NCI-H2227 treated with DMSO at 0.1 percent for 48 hours (cell line): ENCODE results near the gene RBM33.
"Not testable (repeated sequence)": the region's sequence is repeated elsewhere in the genome, so short reads cannot be mapped to it uniquely, and the experiment has no call there.

Experiments
- DNase-seq: peaks from one replicate; lab custom pipeline; 2025; lab: John Stamatoyannopoulos, UW

Gene RBM33, protein sequence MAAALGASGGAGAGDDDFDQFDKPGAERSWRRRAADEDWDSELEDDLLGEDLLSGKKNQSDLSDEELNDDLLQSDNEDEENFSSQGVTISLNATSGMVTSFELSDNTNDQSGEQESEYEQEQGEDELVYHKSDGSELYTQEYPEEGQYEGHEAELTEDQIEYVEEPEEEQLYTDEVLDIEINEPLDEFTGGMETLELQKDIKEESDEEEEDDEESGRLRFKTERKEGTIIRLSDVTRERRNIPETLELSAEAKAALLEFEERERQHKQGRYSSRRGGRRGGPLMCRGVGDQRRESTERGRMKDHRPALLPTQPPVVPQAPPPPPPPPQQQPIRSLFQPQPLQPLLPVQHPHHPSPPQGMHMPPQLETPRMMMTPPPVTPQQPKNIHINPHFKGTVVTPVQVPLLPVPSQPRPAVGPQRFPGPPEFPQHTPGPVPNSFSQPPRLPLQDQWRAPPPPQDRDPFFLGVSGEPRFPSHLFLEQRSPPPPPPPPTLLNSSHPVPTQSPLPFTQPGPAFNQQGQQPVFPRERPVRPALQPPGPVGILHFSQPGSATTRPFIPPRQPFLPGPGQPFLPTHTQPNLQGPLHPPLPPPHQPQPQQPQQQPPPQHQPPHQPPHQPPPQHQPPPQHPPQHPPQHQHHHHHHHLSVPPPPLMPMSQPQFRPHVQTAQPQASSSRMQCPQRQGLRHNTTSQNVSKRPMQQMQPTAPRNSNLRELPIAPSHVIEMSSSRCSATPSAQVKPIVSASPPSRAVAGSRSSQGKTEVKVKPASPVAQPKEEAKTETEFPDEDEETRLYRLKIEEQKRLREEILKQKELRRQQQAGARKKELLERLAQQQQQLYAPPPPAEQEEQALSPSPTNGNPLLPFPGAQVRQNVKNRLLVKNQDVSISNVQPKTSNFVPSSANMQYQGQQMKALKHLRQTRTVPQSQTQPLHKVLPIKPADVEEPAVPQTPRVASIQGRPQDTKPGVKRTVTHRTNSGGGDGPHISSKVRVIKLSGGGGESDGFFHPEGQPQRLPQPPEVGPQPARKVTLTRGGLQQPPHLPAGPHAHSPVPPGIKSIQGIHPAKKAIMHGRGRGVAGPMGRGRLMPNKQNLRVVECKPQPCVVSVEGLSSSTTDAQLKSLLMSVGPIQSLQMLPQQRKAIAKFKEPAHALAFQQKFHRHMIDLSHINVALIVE

DNA sequence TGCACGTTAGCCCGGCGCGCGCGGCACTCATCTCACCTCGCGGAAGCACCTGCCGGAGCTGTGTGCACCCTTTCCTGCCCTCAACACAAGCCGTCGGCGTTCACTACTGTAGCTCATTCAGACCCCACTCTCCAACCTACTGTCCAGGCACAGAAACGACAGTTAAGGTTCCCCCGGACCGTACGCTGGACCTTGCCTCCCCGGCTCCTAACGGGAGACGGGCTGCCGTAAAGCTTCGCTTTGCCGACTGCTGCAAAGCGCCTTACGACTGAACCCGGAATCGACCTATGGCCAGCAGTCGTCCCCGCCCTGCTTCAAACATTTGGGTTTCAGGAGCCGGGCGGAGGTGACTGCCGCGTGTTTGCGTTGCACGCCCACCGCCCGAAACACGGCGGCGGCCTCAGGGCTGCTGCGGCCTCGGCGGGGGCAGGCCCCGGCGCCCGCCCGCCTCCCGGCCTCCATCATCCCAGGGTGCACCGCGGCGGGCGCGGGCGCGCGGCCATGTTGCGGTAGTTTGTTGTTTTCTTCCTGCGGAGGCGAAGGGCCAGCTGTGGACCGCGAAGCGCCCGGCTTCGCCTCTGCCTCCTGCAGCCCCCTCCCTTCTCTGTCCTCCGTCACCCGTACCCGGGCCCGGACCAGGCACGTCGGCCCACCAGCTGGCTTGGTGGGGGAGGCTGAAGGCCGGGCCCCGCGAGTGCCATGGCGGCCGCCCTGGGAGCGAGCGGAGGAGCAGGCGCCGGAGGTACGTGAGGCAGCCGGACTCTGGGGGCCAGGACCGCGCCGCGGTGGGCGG is at the start of gene RBM33:
Gene RBM33 (plus strand): TSS at position 484 of the 793 bp plus-strand sequence. CDS start 216 bp downstream, at position 700.
- DNase-seq = peak; percentile 87

DNA sequence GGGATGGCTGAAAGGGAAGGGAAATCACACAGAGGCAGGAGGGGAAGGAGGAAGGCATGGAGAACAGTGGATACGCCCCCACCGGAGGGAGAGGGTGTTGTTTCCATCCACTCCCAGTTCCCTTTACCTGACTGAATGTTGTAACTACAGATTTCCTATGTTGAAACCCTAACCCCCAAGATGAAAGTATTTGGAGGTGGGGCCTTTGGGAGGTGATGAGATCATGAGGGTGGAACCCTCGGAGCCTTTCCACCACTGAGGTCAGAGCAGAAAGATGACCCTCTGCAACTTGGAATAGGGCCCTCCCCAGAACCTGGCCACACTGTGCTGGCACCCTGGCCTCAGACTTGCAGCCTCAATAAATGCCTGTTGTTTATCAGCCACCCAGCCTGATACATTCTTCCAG is 49.5 kb upstream of the RBM33 start:
- no peak for DNase-seq

DNA sequence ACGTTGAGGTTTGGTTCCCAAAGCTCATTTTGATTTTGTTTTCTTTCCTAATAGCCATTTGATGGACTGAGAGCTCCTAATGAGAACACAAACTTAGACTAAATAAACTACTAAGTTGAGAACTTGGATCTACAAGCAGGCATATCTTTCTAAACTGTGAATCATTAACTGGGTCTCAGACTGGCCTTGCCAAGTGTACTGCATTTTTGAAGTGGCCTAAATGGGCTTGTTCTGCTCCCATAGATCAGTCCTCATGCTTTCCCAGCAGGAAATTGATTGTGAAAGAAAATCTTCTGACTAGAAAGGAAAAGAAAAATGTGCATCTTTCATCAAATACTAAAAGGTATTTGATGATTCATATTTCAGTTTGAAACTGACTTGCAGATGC is 46.7 kb upstream of the RBM33 start:
- DNase-seq = no peak

DNA sequence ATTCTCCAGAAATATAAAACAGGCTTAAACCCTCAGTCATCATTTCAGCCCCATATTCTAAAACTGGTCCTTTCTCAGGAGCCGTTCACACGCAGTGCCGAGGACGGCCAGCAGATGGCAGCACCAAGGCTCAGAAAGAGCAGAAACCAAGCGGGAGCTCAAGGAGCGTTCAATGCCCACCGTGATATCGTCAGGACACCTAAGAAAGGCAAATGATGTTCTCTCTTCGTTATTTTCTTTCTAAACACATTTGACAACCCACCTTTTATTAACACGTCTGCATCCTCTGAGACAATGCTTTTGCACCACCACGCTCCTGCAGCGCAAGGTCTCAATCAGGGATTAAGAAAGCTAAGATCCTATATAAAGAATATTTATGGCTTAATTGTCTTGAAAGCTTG is 45.7 kb upstream of the RBM33 start:
- peak; percentile 58 for DNase-seq

DNA sequence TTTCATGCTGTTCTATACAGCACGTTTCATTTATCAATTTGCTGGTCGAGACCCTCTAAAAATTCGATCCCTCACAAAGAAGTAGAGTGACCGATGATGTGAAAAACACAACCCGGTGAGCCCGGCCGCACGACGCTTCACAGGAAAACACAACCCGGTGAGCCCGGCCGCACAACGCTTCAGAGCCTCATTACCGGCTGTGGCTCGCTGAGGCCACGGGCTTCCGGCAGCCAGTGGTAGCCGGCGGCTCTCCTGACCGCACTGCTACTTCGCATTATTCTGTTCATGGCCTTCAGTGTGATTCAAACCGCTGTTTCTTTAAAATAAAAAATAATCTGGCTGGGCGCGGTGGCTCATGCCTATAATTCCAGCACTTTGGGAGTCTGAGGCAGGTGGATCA is 42.3 kb upstream of the RBM33 start:
- no peak for DNase-seq

DNA sequence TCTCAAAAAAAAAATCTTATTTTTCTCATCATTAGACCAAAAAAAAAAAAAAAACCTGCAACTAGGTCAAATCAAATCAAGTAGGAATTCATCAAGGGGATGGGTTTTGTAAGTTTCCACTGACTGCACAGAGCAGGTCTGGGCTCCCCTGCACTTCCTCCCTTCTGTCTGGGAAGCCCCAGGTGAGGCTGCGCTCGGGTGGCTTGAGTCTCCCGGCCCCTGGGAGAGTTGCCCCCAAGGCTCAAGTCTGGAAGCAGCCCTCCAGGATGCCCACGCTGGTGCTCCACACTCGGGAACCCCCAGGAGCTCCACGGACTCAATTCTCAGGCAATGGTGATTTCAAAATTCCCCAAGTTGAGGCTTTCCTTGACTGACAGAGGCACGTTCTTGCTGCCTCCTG is 41.7 kb upstream of the RBM33 start:
- no peak for DNase-seq

DNA sequence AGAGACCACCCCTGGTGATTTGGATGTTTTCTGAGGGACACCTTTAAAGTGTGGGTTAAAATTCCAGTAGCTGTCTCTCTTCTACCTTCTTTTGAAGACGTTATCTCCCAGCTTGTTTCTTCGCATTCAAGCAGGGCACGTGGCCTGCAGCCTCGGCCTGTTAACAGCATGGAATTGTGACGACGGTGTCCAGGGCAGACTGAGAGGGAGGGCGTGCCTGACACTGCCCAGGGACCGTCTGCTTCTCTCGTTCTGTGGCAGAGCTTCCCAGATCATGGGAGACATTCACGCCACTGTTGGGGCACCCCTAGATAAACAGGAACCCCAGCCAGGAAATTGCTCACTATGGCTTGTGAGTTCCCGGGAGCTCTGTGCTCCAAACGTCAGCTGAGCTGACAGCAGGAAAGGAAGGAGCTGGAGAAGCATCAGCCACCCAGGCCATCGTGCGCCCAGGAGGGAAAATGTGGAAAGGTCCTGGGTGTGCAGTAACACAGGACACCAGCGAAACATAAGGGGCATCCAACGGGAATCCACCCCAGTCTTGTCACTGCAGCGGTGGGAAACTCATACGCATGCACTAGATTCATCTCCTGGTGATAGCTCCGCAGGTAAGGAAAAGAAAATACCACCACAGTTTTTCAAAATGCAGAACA is 41.1 kb upstream of the RBM33 start:
- DNase-seq = no peak

DNA sequence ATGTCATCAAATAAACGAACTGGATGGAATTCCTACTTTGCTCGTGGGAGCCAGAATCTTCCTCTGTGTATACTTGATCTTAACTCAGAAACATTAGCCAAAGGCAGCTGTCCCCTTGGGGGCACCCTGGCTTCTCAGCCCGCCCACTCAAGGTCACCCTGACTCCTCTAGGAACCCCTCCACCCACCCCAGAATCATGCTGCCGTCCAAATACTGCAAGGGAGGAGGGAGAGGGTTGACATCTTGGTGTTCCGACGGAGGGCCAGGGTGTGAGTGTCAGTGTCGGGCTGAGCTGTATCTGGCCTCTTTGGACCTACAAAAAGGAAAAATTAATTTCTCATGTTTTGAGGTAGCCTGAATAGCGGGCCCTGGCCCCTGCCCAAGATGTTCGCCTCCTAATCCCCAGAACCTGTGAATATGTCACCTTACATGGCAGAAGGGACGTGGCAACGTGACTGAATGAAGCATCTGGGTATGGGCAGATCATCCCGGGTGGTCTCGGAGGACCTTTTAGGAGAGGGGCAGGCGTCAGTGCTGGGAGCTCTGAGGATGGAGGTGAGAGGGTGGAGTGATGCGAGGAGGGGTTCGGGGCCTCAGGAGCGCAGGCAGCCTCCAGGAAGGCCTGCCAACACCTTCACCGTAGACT is 40.5 kb upstream of the RBM33 start:
- DNase-seq = no peak

DNA sequence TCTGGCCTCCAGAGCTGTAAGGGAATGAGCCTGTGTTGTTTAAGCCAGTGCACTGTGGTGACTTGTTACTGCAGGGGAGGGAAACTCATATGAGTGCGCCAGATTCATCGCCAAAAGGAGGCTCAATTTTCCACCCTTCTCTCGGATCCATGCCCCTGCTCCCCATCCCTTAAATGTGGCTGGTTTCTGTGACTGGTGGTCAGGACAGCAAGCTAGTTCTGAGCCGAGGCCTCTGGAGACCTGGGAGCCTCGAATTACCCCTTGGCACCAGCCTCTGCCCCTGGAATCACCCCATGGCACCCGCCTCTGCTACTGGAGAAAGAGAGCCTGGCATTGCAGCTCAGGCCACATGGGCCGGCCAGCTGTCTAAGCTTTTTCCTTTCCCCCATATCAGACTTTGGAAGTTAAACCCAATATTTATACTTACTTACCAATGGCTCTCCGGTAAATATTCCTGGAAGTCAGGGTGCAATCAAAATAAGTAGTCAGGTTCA is 39.9 kb upstream of the RBM33 start:
- no peak for DNase-seq

DNA sequence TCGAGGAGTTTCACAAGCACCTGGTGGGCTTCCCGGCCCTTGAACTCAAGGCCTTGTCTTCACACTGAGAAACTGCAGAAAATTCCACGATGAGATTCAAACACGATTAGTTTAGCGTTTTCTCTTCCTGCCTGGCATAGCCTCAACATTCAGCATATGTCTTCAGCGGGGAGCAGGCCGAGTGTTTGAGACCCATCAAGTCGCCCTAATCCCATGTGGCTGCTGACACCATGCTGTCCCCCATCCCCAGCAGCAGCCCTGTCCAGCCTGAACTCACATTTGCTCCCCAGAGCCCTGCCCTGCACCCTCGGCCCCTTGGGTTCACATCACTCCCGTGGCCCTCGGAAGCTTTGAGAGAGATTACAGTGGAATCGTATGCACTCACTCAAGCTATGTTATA is 35.3 kb upstream of the RBM33 start:
- DNase-seq = no peak

DNA sequence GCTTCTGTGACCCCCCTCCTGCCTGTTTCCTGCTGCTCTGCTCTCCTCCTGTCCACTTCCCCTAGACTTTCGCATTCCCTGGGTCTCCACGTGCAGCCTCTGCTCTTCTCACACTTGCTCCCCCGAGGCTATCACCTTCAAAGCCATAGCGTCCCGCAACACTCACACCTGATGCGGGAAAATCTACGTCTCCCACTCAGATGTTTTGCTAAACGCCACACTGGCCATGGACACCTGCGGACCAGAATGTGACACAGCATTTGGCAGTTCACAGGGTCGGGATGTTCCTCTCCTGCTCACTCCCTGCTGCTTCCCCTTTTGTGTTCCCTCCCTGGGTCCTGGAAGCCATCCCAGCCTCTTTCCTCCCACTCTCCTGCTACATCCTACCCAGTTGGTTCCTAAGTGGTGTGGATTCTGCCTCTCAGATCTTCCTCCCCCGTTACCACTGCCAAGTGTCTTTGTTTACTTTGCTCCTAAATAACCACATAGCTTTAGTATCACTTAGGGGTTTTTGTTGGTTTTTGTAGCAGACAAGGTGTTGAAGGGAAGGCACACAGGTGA is 33.7 kb upstream of the RBM33 start:
- no peak for DNase-seq

DNA sequence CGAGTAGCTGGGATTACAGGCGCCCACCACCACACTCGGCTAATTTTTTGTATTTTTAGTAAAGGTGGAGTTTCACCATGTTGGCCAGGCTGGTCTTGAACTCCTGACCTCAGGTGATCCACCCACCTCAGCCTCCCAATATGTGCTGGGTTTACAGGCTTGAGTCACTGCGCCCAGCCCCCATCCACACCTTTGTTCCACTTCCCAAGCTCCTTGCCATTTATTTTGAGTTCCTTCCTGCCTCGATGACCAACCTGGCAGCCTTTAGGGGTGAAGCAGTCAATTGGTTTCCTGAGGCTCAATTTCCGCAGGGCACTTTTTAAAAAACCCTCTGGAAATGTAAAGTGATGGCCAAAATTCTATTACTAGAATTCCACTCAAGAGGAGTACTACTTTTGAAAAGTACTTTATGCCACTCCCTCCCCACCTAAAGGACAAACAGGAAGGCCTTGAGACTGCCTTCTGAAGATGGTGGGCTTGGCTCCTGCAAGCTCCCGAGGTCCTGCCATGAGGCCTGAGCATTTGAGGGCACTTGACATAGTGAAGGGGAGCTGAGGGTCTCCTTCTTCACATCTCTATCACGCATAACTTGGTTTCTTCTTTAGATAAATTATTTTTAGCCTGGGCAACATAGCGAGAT is 32.5 kb upstream of the RBM33 start:
- DNase-seq = no peak

DNA sequence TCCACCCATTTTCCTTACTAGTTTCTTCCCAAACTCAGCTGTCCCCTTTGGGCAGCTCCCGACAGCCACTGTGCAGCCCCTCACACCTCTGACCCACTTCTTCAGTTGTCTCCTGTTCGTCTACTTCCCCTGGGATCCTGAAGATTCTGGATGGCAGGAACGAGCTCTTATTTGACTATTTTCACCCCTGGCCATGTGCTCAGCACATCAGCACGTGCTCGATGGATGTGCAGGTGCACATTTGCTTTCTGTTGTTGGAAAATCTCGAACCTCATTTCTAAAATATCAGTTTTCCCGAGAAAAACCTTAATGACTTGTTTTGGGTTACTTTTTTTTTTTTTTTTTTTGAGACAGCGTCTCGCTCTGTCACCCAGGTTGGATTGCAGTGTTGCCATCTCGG is 31.8 kb upstream of the RBM33 start:
- DNase-seq = no peak

DNA sequence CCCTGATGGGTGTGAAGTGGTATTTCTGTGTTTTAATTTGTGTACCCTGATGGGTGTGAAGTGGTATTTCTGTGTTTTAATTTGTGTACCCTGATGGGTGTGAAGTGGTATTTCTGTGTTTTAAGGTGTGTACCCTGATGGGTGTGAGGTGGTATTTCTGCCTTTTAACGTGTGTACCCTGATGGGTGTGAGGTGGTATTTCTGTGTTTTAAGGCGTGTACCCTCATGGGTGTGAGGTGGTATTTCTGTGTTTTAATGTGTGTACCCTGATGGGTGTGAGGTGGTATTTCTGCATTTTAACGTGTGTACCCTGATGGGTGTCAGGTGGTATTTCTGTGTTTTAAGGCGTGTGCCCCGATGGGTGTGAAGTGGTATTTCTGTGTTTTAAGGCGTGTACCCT is 29.4 kb upstream of the RBM33 start:
- DNase-seq = not testable (repeated sequence)

DNA sequence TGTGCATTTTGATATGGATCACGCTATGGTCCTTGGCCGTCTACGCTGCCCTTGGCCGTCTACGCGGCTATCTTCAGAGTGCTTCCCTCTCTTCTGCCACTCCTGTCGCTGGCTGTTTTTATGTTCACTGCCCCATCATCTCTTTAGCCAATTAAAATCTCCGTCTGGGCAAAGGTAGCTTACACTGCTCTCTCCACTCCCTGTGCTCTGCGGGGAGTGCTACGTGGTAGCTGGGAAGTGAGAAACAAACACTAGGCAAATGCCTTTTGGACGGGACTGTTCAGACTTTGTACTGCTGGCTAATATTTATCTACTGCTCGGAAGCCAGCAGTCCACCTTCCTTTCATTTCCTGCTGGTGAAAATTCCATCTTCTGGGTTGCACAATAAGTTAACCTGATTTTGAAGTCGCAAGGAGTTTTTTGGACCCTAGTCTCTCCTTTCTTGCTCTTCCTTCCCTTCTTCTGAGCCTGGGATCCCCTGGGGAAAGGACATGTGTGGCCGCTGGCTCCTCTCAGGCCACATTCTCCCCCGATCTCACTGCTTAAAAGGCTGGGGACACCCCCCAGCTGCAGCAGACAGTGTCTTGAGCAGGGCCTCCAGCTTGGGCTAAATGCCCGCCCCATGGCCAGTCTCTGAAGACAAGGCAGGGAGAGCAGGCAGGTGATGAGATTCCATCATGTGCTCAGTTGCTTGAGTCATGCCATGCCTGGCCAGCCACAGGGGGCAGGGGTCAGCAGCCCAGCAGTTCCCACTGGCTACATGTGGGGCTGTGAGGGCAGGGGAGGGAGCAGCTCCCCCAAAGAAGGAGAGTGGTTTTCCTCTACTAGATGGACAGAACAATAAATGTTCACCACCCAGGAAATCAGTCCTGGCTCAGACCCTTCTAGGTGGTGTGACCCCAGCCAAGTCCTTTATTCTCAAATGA is 25.5 kb upstream of the RBM33 start:
- DNase-seq = no peak

DNA sequence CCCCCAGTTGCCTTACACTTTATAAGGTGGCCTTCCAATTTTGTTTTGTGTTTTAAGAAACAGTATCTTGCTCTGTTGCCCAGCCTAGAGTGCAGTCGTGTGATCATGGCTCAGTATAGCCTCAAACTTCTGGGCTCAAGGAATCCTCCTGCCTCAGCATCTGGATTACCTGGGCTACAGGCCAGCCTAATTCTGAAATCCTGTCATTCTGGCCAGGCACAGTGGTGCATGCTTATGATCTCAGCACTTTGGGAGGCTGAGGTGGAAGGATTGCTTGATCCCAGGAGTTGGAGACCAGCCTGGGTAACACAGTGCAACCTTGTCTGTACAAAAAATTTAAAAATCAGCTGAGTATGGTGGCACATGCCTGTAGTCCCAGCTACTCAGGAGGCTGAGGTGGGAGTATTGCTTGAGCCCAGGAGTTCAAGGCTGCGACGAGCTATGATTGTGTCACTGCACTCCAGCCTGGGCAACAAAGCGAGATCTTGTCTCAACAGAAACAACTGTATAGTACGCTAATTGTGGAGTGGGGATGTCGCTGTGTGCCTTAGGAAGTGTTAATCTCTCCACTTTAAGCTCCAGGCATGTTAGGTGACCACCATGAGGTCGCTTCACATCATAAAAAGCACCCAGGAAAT is 24.7 kb upstream of the RBM33 start:
- DNase-seq = no peak

DNA sequence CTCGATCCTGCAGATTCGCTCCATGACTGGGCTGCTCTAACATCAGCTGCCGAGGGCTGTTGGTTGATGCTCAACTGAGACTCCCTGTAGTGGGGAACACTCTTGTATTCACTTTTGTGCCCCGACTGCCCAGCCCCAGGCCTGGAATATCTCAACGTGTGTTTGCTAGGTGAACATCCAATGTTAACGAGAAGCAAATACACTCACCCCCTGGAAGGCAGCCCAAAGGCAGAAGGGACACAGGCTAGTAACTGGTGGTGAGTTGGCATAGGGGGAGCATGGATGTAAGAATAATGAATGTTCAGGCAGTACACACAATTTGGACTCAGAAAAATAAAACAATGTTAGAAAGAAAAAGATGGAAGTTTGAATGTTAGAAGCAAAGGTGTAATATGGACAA is 24.0 kb upstream of the RBM33 start:
- DNase-seq = no peak

DNA sequence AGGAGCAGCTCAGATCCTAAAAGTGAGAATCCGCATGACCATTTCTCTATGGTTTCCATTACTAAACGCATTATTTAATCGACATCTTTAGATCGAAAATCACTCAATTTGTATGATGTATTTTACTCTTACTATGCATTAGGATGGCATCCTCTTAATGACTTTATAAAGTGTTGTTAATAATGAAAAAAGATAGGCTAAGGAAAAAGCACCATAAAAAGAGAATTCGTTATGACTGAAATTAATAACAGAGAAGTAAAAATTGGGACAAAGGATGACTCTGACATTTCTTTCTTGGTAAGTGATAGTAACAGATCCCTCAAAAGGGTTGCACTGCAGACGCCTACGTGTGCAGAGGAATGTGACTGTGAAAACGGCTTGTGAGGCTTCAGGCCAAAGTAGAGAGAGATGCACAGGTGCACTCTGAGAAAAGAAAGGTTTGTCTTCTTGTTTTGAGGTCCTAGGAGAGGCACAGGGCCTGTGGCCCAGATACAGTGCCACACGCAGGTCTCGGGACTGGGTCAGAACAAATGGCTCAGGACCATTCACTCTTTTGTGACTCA is 23.0 kb upstream of the RBM33 start:
- DNase-seq = no peak
